Activated naive CD4-positive, alpha-beta T cell treated with anti-CD3 and anti-CD28 coated beads, Interleukin-2, amount 10 ng/mL, durations not matched to agents 7 days and 5 days (primary cell): ENCODE data around the gene ATP5F1E.
"Not testable (repeated sequence)": the region's sequence is repeated elsewhere in the genome, so short reads cannot be mapped to it uniquely, and the experiment has no call there.

Source experiments
- CTCF ChIA-PET: fragments of 350-600 bp; sonication (Branson Sonifier 250); formaldehyde crosslinking; loops from one replicate; lab custom pipeline; 2021; ENCODE audit warnings: antibody characterized with exemption; lab: Charles Lee
- DNase-seq: peaks from one replicate; pipeline ENCODE4 v3.0.0-alpha.2; 2020
- H3K27ac Mint-ChIP-seq: one replicate; pipeline ENCODE4 v1.8.0; 2021; ENCODE audit warnings: mild to moderate bottlenecking, moderate library complexity, mixed read lengths
- H3K27me3 Mint-ChIP-seq: one replicate; pipeline ENCODE4 v1.8.0; 2021; ENCODE audit warnings: mild to moderate bottlenecking, mixed read lengths
- H3K36me3 Mint-ChIP-seq: one replicate; pipeline ENCODE4 v1.8.0; 2021; ENCODE audit warnings: mixed read lengths
- H3K4me1 Mint-ChIP-seq: one replicate; pipeline ENCODE4 v1.8.0; 2021; ENCODE audit warnings: mixed read lengths
- H3K4me3 Mint-ChIP-seq: one replicate; pipeline ENCODE4 v1.8.0; 2021; ENCODE audit warnings: mild to moderate bottlenecking, moderate library complexity, mixed read lengths
- H3K9me3 Mint-ChIP-seq: one replicate; pipeline ENCODE4 v1.8.0; 2021; ENCODE audit warnings: mixed read lengths

Gene ATP5F1E

DNA sequence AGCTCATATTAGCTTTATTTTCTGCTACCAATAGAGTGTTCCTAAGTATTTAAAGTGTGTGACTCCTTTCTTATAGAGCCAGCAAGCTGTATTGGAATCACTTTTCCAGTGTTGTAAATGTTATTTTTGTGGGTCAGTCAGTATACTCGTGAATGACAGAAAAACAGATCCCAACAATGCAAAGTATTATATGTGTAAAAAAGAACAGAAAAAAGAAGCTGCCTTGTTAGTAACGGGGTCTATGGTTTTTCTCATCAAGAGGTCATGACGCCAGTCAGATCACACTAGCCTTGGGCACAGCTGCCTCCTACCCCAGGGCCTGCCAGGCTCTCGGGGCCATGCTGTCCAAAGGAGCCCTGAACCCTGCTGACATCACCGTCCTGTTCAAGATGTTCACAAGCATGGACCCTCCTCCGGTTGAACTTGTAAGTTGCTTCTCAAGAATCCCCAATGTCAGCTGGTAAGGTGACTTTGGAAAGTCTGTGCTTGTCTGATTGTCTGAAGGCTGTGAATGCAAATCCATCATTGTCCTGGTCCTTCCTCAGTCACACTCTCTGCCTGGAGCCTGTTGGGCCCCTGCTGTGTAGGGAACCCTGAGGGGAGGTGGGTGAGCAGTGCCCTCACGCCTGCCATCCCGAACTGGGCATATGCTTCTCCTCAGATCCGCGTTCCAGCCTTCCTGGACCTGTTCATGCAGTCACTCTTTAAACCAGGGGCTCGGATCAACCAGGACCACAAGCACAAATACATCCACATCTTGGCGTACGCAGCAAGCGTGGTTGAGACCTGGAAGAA is 41.3 kb downstream of the ATP5F1E start:
- Mint-ChIP-seq H3K4me1 (peaks cover 7% of the 10 kb centered on the region), H3K36me3 (peaks cover 73% of the 10 kb centered on the region), H3K9me3 (no peaks in the 10 kb centered on the region), H3K27me3 (no peaks in the 10 kb centered on the region), H3K4me3 (no peak overlapping the region), H3K27ac (no peak overlapping the region)
- DNase-seq = no peak
- CTCF ChIA-PET = interaction anchor here (0.7 kb wide), 1 partner anchor 9 kb away, joined by 3 read pairs; no protein-coding TSS in a partner anchor

DNA sequence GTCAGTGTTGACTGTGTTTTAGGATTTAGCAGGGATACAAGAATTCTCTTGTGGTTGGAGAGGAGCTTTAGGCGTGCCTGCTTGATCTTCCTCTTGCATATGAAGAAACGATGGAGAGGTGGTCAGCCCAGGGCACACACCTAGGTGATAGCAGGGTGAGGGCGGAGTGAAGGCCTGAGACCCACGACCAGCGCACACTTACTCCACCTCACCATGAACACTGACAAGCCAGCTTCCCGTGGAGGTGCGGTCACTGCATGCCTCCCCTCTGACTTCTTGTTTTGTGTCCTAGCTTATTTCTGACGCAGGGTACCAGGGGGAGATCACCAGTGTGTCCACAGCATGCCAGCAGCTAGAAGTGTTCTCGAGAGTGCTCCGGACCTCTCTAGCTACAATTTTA is 42.9 kb downstream of the ATP5F1E start:
- Mint-ChIP-seq H3K36me3 (peaks cover 62% of the 10 kb centered on the region), H3K27me3 (no peaks in the 10 kb centered on the region)
- CTCF ChIA-PET = no interaction called here

DNA sequence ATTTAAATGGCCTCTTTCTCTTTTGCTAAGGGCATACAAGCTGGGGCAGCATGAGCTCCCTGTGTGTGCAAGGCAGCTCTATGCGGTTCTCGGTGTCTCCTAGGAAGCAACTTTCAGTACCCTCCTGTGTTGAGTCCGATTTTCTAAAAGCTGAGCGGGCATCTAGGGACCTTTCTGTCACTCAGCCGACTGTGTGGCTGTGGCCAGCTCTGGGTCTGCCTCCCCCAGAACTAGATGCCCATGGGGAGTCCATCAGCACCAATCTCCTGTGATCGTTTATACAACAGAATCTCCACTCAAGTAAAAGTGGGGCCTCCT is 43.6 kb downstream of the ATP5F1E start:
- Mint-ChIP-seq H3K27ac (no peak overlapping the region), H3K9me3 (no peaks in the 10 kb centered on the region), H3K4me3 (no peak overlapping the region), H3K36me3 (peaks cover 56% of the 10 kb centered on the region), H3K4me1 (peaks cover 22% of the 10 kb centered on the region), H3K27me3 (no peaks in the 10 kb centered on the region)
- CTCF ChIA-PET = no interaction called here
- DNase-seq = no peak

More for the DNA sequence above, 42.9 kb downstream of the ATP5F1E start:
- Mint-ChIP-seq H3K27ac (no peak overlapping the region), H3K9me3 (no peaks in the 10 kb centered on the region), H3K4me3 (no peak overlapping the region), H3K4me1 (peaks cover 17% of the 10 kb centered on the region)
- no peak for DNase-seq

DNA sequence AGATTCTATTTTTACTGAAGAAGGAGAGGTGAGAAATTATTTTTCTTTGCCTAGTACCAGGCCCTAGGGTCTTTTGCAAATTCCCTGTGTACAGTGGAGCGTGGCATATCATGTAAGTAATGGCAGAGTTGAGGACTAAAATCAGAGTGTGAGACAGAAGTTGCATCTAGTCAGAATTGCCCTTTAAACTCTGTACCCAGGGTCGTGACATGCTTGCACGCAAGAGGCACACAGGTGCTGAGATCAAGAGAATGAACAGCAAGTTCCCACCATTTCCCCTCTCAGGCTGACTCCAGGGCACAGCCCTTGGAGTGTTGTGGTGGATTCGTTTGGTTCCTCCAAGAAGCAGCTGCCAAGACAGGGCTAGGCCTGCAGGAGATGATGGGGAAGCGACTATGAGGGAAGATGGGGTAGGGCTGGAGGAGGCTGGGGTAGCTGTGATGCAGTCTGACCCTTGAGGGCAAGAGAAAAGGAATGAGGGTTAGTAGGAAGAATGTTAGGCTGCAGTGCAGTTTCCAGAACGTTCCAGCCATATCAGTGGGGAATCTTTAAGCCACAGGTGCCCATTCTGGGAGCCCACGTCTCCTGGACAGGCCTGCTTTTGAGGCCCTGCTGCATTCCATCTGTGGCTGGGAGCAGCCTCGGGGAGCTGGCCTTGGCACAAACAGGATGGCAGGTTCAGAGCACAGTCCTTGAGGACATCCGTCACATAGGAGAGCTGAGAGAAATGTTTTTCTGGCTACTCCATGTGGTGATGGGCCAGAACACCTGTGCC is 44.2 kb downstream of the ATP5F1E start:
- no peak overlapping the region for H3K4me3 Mint-ChIP-seq
- H3K36me3 Mint-ChIP-seq = peaks cover 52% of the 10 kb centered on the region
- H3K4me1 Mint-ChIP-seq = peaks cover 25% of the 10 kb centered on the region
- no peaks in the 10 kb centered on the region for H3K27me3 Mint-ChIP-seq
- H3K27ac Mint-ChIP-seq = no peak overlapping the region
- DNase-seq = no peak
- no peaks in the 10 kb centered on the region for H3K9me3 Mint-ChIP-seq
- CTCF ChIA-PET = no interaction called here

DNA sequence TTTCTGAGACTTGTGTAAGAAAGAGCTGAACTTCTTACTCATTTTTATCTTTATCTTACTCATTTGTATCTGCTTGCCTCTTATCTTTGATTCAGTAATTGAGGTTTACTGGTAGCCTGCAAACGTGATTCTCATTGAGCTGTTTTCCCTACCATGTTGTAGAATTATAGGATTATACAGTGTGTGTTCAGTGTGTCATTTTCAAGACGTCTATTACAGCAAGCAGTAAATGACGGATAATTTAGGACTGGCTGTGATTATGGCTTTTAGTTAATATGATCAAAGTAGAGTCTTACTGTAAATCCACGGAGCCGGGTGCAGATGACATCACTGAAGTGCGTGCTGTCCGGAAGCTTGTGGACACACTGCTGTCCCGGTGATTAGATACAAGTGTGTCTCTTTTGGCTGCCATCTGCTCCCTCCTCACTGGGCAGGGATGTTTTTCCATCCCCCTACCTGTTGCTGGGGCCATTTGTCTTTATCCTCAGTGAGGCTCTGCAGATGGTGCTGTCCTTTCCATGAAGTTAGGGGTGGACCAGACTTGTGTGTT is 45.1 kb downstream of the ATP5F1E start:
- peaks cover 34% of the 10 kb centered on the region for H3K4me1 Mint-ChIP-seq
- H3K27ac Mint-ChIP-seq = no peak overlapping the region
- H3K9me3 Mint-ChIP-seq = no peaks in the 10 kb centered on the region
- no peak overlapping the region for H3K4me3 Mint-ChIP-seq
- CTCF ChIA-PET = interaction anchor here (0.5 kb wide), 1 partner anchor 26 kb away, joined by 3 read pairs; no protein-coding TSS in a partner anchor
- H3K36me3 Mint-ChIP-seq = peaks cover 50% of the 10 kb centered on the region
- no peak for DNase-seq
- no peaks in the 10 kb centered on the region for H3K27me3 Mint-ChIP-seq

DNA sequence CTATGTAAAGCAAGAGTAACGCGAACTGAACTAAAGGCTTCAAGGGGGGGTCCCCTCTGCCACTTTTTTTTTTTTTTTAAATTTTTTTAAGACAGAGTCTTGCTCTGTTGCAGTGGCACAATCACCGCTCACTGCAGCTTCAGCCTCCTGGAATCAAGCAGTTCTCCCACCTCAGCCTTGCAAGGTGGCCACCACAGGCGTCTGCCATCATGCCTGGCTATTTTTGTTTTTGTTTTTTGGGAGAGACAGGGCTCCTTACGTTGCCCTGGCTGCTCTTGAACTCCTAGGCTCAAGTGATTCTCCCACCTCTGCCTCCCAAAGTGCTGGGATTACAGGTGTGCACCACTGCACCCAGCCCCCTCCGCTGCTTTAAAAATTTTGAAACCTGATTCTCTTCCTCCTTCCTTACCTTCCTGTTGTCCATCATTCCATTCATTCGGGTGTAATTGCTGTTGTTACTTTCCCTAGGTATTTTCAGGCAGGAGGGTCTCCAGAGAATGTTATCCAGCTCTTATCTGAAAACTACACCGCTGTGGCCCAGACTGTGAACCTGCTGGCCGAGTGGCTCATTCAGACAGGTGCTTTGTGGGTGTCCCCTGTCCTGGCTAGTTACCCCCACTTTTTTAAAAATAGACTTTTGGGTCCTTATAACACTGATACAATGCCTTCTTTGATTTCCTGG is 45.7 kb downstream of the ATP5F1E start:
- CTCF ChIA-PET = interaction anchor here (0.5 kb wide), 1 partner anchor 25 kb away, joined by 3 read pairs; no protein-coding TSS in a partner anchor
- H3K27ac Mint-ChIP-seq = no peak overlapping the region
- no peak overlapping the region for H3K4me3 Mint-ChIP-seq
- H3K36me3 Mint-ChIP-seq = peaks cover 47% of the 10 kb centered on the region
- H3K4me1 Mint-ChIP-seq = peaks cover 37% of the 10 kb centered on the region
- H3K27me3 Mint-ChIP-seq = no peaks in the 10 kb centered on the region
- no peaks in the 10 kb centered on the region for H3K9me3 Mint-ChIP-seq
- DNase-seq = no peak

DNA sequence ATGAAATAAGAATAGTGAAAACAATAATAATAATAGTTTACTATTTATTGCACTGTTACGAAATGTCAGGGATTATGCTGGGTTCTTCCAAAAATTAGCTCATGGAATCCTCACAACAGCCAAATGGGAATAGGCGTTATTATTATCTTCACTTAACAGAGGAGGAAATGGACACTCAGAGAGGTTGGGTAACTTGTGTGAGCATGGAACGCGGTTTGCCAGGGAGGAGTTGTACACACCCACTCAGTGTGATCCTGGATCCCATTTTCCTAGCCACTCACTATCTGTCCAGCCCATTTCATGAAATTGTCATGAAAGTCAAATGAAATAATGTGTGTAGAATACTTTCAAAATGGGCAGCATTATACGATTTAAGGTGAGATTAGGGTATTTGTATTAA is 46.5 kb downstream of the ATP5F1E start:
- Mint-ChIP-seq H3K4me1 (peaks cover 37% of the 10 kb centered on the region), H3K36me3 (peaks cover 42% of the 10 kb centered on the region), H3K4me3 (no peak overlapping the region), H3K27me3 (no peaks in the 10 kb centered on the region), H3K9me3 (no peaks in the 10 kb centered on the region), H3K27ac (no peak overlapping the region)
- no peak for DNase-seq
- CTCF ChIA-PET = no interaction called here

GRCh38 chr20:58984691-58985090 is 47.4 kb downstream of the ATP5F1E start:
- H3K36me3 Mint-ChIP-seq = peaks cover 36% of the 10 kb centered on the region
- H3K9me3 Mint-ChIP-seq = no peaks in the 10 kb centered on the region
- no peak overlapping the region for H3K27ac Mint-ChIP-seq
- H3K4me1 Mint-ChIP-seq = peaks cover 39% of the 10 kb centered on the region
- no peak overlapping the region for H3K4me3 Mint-ChIP-seq
- H3K27me3 Mint-ChIP-seq = peaks cover 3% of the 10 kb centered on the region
- DNase-seq = no peak
- CTCF ChIA-PET = no interaction called here

- not testable (repeated sequence) for H3K27ac Mint-ChIP-seq, H3K4me3 Mint-ChIP-seq, H3K9me3 Mint-ChIP-seq, DNase-seq
- CTCF ChIA-PET = interaction anchor here (0.7 to 1.4 kb wide), 3 partner anchors 8 to 68 kb away, joined by 3 to 4 read pairs (median 3); no protein-coding TSS in a partner anchor
- peaks cover 39% of the 10 kb centered on the region for H3K4me1 Mint-ChIP-seq
- H3K27me3 Mint-ChIP-seq = peaks cover 18% of the 10 kb centered on the region
- H3K36me3 Mint-ChIP-seq = peaks cover 23% of the 10 kb centered on the region
These were observed 49.0 kb downstream of the ATP5F1E start for GRCh38 chr20:58983115-58983468.

GRCh38 chr20:58982406-58983114 is 49.6 kb downstream of the ATP5F1E start:
- no peak for DNase-seq
- Mint-ChIP-seq H3K9me3 (no peaks in the 10 kb centered on the region), H3K27me3 (peaks cover 18% of the 10 kb centered on the region), H3K4me3 (peak overlapping the region; percentile 90), H3K4me1 (peaks cover 39% of the 10 kb centered on the region), H3K36me3 (peaks cover 17% of the 10 kb centered on the region), H3K27ac (peak overlapping the region; percentile 69)
- CTCF ChIA-PET = interaction anchor here (0.7 to 1.4 kb wide), 3 partner anchors 8 to 67 kb away, joined by 3 to 4 read pairs (median 3); no protein-coding TSS in a partner anchor

- peaks cover 25% of the 10 kb centered on the region for H3K27me3 Mint-ChIP-seq
- H3K4me1 Mint-ChIP-seq = peaks cover 38% of the 10 kb centered on the region
- H3K9me3 Mint-ChIP-seq = no peaks in the 10 kb centered on the region
- peak overlapping the region; percentile 83 for H3K27ac Mint-ChIP-seq
- peak overlapping the region; percentile 90 for H3K4me3 Mint-ChIP-seq
- H3K36me3 Mint-ChIP-seq = peaks cover 10% of the 10 kb centered on the region
- DNase-seq = peak; percentile 37
- CTCF ChIA-PET = interaction anchor here (1.2 to 1.4 kb wide), 2 partner anchors 9 to 67 kb away, joined by 3 to 4 read pairs; no protein-coding TSS in a partner anchor
These were observed 50.3 kb downstream of the ATP5F1E start for GRCh38 chr20:58981628-58982364.

- Mint-ChIP-seq H3K4me1 (peaks cover 34% of the 10 kb centered on the region), H3K36me3 (peaks cover 7% of the 10 kb centered on the region), H3K9me3 (no peaks in the 10 kb centered on the region), H3K27me3 (peaks cover 33% of the 10 kb centered on the region), H3K4me3 (peak within 1 kb of the TSS; percentile 90), H3K27ac (peak within 1 kb of the TSS; percentile 83)
- DNase-seq = peak; percentile 89
- CTCF ChIA-PET = interaction anchor here (0.6 kb wide), 1 partner anchor 53 kb away, joined by 3 read pairs; no protein-coding TSS in a partner anchor
These were observed 51.2 kb downstream of the ATP5F1E start, which contains the start of gene NELFCD for GRCh38 chr20:58980711-58981627. NELFCD (plus strand) TSS chr20:58981256; CDS start chr20:58981310, 54 bp downstream.
